B cell (primary cell): ENCODE measurements around the gene SHLD1. TPM values are rescaled to one million over a fixed set of nuclear protein-coding genes. Genes with fewer than 3 reads are reported as not detected.
"Not testable (repeated sequence)": the region's sequence is repeated elsewhere in the genome, so short reads cannot be mapped to it uniquely, and the experiment has no call there.

ENCODE experiments used
- ATAC-seq: fragments of 200-7000 bp; cut with Tn5 transposase; one replicate; pipeline ENCODE4 v1.10.0; 2021; ENCODE audit warnings: low read depth, mild to moderate bottlenecking, moderate number of reproducible peaks, moderate library complexity
- CTCF ChIA-PET: fragments of 350-600 bp; sonication (Branson Sonifier 250); formaldehyde crosslinking; loops from one replicate; lab custom pipeline; 2021; ENCODE audit warnings: antibody characterized with exemption, inconsistent platforms; lab: Charles Lee
- POLR2A ChIA-PET: fragments of 350-600 bp; sonication (Branson Sonifier 250); formaldehyde crosslinking; loops from one replicate; lab custom pipeline; 2021; ENCODE audit warnings: antibody characterized with exemption; lab: Charles Lee
- DNase-seq: peaks from one replicate; pipeline ENCODE4 v3.0.0; 2013
- H2AFZ ChIP-seq: 2 replicates; pipeline ENCODE4 v1.6.1; 2012; ENCODE audit warnings: mild to moderate bottlenecking, low read depth, low read length; ENCODE audit not compliant: insufficient read depth, poor library complexity, severe bottlenecking
- H3K27ac ChIP-seq, 2 donors: 1 replicate in 1 of 2; 2 replicates in 1 of 2; pipeline ENCODE4 v1.5.1; 2012 to 2013; ENCODE audit warnings: low read length in 2 of 2, mild to moderate bottlenecking in 2 of 2, moderate library complexity in 1 of 2
- H3K27me3 ChIP-seq, 4 experiments: fragments of 200-600 bp in 1 of 4; sonication (generic) in 1 of 4; replicated peaks in 1 of 4; 1 replicate in 2 of 4; 2 replicates in 2 of 4; pipeline versions ENCODE4 v1.6.1 to v1.7.0; 2013 to 2016; ENCODE audit warnings: low read length in 3 of 4, mild to moderate bottlenecking in 2 of 4, mixed read lengths in 1 of 4, moderate library complexity in 1 of 4; ENCODE audit not compliant: insufficient read depth in 4 of 4, control insufficient read depth in 3 of 4; ENCODE audit errors: control extremely low read depth in 1 of 4
- H3K36me3 ChIP-seq, 2 experiments: replicated peaks in 1 of 2; 1 replicate in 1 of 2; 2 replicates in 1 of 2; pipeline versions ENCODE4 v1.6.1 to v1.7.1; 2013; ENCODE audit warnings: low read length in 1 of 2; ENCODE audit not compliant: insufficient read depth in 2 of 2, control insufficient read depth in 1 of 2; ENCODE audit errors: control extremely low read depth in 1 of 2, extremely low read depth in 1 of 2
- H3K4me1 ChIP-seq, 2 donors: fragments of 200-600 bp in 1 of 2; sonication (generic) in 1 of 2; 1 replicate in 1 of 2; 2 replicates in 1 of 2; pipeline versions ENCODE4 v1.5.1 to v1.6.1; 2013 to 2017; ENCODE audit warnings: low read length in 2 of 2; ENCODE audit not compliant: control insufficient read depth in 2 of 2, insufficient read depth in 2 of 2
- H3K4me2 ChIP-seq: replicated peaks from 2 replicates; pipeline ENCODE3; 2012; ENCODE audit warnings: mild to moderate bottlenecking, low read depth, low read length; ENCODE audit not compliant: poor library complexity, severe bottlenecking
- H3K4me3 ChIP-seq, 5 experiments: fragments of 200-600 bp in 1 of 5; sonication (generic) in 1 of 5; 1 replicate in 3 of 5; 2 replicates in 2 of 5; pipeline versions ENCODE4 v1.5.1 to v1.7.0; 2011 to 2016; ENCODE audit warnings: low read length in 4 of 5, mild to moderate bottlenecking in 4 of 5, low read depth in 2 of 5, control low read depth in 1 of 5, moderate library complexity in 1 of 5; ENCODE audit not compliant: insufficient read depth in 1 of 5; ENCODE audit errors: control extremely low read depth in 1 of 5, extremely low read depth in 1 of 5
- H3K79me2 ChIP-seq: fragments of 200-600 bp; sonication (generic); one replicate; pipeline ENCODE4 v1.6.0; 2016; ENCODE audit warnings: low read length; ENCODE audit not compliant: control insufficient read depth, insufficient read depth
- H3K9ac ChIP-seq: fragments of 200-600 bp; sonication (generic); 2 replicates; pipeline ENCODE4 v1.6.1; 2017; ENCODE audit warnings: mild to moderate bottlenecking, low read length, moderate library complexity
- H3K9me3 ChIP-seq, 3 donors: one replicate each; pipeline versions ENCODE4 v1.6.1 to v1.7.1; 2013; ENCODE audit warnings: low read length in 2 of 3; ENCODE audit not compliant: control insufficient read depth in 2 of 3, insufficient read depth in 1 of 3; ENCODE audit errors: control extremely low read depth in 1 of 3
- H4K20me1 ChIP-seq: 2 replicates; pipeline ENCODE4 v1.6.0; 2012; ENCODE audit warnings: mild to moderate bottlenecking, low read length; ENCODE audit not compliant: insufficient read depth, control insufficient read depth, poor library complexity, severe bottlenecking
- H3K27ac Mint-ChIP-seq: one replicate; pipeline ENCODE4 v1.8.0; 2021; ENCODE audit warnings: mixed read lengths
- H3K27me3 Mint-ChIP-seq: one replicate; pipeline ENCODE4 v1.8.0; 2021; ENCODE audit warnings: mixed read lengths
- H3K4me1 Mint-ChIP-seq: one replicate; pipeline ENCODE4 v1.8.0; 2021; ENCODE audit warnings: mixed read lengths
- H3K4me3 Mint-ChIP-seq: one replicate; pipeline ENCODE4 v1.8.0; 2021; ENCODE audit warnings: mixed read lengths
- H3K9me3 Mint-ChIP-seq: one replicate; pipeline ENCODE4 v1.8.0; 2022; ENCODE audit warnings: mixed read lengths; ENCODE audit not compliant: insufficient read depth
- EZH2 ChIP-seq: IDR thresholded peaks from 2 replicates; pipeline ENCODE4 v1.6.1; 2012; ENCODE audit warnings: borderline replicate concordance, low read depth, mild to moderate bottlenecking, moderate library complexity, low read length; ENCODE audit not compliant: insufficient read depth, poor library complexity, severe bottlenecking
- WGBS: methylation state at CpG from one replicate; pipeline ENCODE4 v1.1.5; 2013; ENCODE audit warnings: missing lambda C conversion rate; ENCODE audit not compliant: insufficient coverage; 5-methylcytosine and 5-hydroxymethylcytosine counted together
- intact Hi-C: fragments of 100-400 bp; cut with micrococcal nuclease; formaldehyde crosslinking; loops from one replicate; pipeline ENCODE4 v1.10.0; 2022
- polyA plus RNA-seq: library from polyadenylated mRNA; depleted of rRNA; stranded (reverse); fragments of >200 nt; gene quantifications from 2 replicates; pipeline ENCODE4 v1.2.3, GENCODE V29; 2012
- total RNA-seq, 2 donors: library from RNA; stranded (reverse); fragments of 120-200 nt in 1 of 2; gene quantifications; 1 replicate in 1 of 2; 2 replicates in 1 of 2; pipeline versions ENCODE4 v1.2.3 to v1.2.4, GENCODE V29; 2013 to 2022
- TF ChIP-seq, protein P1 (sequence below): fragments of 200-600 bp; IDR thresholded peaks from one replicate; pipeline ENCODE4 v1.8.0; 2022; ENCODE audit warnings: antibody characterized with exemption, mild to moderate bottlenecking

Gene SHLD1
- total and polyA plus RNA-seq, 2 donors (not counting 1 experiment from before 2014, with no cell fraction given): 15.4 to 18.5 TPM

- Histone ChIP-seq H3K9ac (no peak overlapping the region), H4K20me1 (no peaks in the 10 kb centered on the region), H3K27ac (no peak overlapping the region), H3K27me3 (peaks cover 0 to 12% (median 11%) of the 10 kb centered on the region in 4 experiments), H3K36me3 (no peaks in the 10 kb centered on the region), H3K4me2 (no peak overlapping the region), H3K4me1 (peaks cover 8 to 9% of the 10 kb centered on the region in 2 donors), H3K4me3 (no peak overlapping the region), H3K79me2 (no peaks in the 10 kb centered on the region), H3K9me3 (no peaks in the 10 kb centered on the region), H2AFZ (no peak overlapping the region)
- ChIA-PET POLR2A (no interaction called here), CTCF (no interaction called here)
- ATAC-seq (no peak), DNase-seq (no peak)
- H3K4me1 Mint-ChIP-seq: peaks cover 12% of the 10 kb centered on the region
- H3K9me3 Mint-ChIP-seq: no peaks in the 10 kb centered on the region
- no peak for TF ChIP-seq EZH2
- TF ChIP-seq, protein P1, sequence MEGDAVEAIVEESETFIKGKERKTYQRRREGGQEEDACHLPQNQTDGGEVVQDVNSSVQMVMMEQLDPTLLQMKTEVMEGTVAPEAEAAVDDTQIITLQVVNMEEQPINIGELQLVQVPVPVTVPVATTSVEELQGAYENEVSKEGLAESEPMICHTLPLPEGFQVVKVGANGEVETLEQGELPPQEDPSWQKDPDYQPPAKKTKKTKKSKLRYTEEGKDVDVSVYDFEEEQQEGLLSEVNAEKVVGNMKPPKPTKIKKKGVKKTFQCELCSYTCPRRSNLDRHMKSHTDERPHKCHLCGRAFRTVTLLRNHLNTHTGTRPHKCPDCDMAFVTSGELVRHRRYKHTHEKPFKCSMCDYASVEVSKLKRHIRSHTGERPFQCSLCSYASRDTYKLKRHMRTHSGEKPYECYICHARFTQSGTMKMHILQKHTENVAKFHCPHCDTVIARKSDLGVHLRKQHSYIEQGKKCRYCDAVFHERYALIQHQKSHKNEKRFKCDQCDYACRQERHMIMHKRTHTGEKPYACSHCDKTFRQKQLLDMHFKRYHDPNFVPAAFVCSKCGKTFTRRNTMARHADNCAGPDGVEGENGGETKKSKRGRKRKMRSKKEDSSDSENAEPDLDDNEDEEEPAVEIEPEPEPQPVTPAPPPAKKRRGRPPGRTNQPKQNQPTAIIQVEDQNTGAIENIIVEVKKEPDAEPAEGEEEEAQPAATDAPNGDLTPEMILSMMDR: no peak
- H3K27me3 Mint-ChIP-seq: peaks cover 16% of the 10 kb centered on the region
- 100% methylated on average over 3 of the region's 5 CpGs for WGBS
- no peak overlapping the region for H3K27ac Mint-ChIP-seq
- H3K4me3 Mint-ChIP-seq: no peak overlapping the region
- intact Hi-C loops: no loop called here
Observed at GRCh38 chr20:5720696-5721095, 29.5 kb upstream of the SHLD1 start.

GRCh38 chr20:5721356-5721755 is 28.8 kb upstream of the SHLD1 start:
- H3K9me3 ChIP-seq, H3K9me3 Mint-ChIP-seq, H3K36me3 ChIP-seq, H3K4me3 ChIP-seq, H3K79me2 ChIP-seq, POLR2A ChIA-PET, H2AFZ ChIP-seq, DNase-seq, CTCF ChIA-PET, intact Hi-C loops, ATAC-seq, H3K27ac ChIP-seq, H3K4me1 ChIP-seq, H3K4me3 Mint-ChIP-seq, H3K4me2 ChIP-seq, H3K9ac ChIP-seq, H4K20me1 ChIP-seq, H3K27ac Mint-ChIP-seq: not testable (repeated sequence)
- H3K27me3 ChIP-seq: peaks cover 0 to 12% (median 11%) of the 10 kb centered on the region in 4 experiments
- Mint-ChIP-seq H3K27me3 (peaks cover 16% of the 10 kb centered on the region), H3K4me1 (peaks cover 12% of the 10 kb centered on the region)
- 94% methylated on average over 5 of the region's 6 CpGs for WGBS
